Thoracic aorta endothelial cell (primary cell): ENCODE measurements around the gene IWS1. TPM values are rescaled to one million over a fixed set of nuclear protein-coding genes. Genes with fewer than 3 reads are reported as not detected.

Experiments
- small RNA-seq: library from RNA; depleted of rRNA; stranded (forward); fragments of <200 nt; gene quantifications from one replicate; pipeline ENCODE3, GENCODE V24; 2012
- total RNA-seq: library from RNA; depleted of rRNA; stranded (reverse); fragments of >200 nt; gene quantifications from 2 replicates; pipeline ENCODE4 v1.2.3, GENCODE V29; 2012

The IWS1 gene
- total RNA-seq = 55.4 and 62.4 TPM in 2 replicates

DNA sequence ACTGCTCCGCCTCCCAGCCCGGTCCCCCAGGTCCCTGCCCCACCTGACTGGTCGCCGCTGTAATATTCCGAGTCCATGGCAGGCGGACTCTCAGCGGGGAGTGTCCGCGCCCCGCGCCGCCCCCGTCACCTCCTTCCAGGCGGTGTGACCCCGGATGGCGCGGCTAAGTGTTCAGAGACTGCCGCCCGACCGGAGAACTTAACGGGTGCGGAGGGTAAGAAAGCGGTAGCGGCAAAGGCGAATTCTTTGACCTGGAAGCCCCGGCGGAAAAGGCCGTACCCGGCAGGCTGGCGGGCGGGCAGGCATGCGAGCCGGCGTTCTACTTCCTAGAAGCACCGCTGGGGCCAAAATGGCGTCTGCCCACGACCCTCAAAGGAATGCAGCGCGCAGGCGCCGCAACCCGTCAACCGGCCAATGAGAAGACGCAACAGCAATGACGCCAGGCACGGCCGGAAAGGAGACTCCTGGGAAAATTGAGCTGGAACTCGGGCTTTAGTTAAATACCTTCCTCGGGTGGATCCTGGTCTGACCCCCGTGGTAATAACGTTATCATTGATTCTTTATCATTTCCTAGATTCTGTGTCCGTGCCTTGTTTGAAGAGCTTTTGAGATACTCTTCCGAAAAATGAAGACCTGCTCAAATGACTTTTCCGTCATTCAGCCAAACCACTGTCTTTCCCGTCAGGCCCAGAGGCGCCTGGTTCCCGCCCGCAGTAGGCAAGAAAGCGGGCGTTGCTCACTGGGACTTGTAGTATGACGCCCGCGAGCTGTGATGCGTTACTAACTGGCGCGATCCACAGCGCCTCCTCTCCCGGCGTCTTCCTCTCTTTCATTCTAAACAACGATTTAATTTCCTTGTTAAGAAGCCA, at the start of gene IWS1:
Gene IWS1 (minus strand): TSS at position 358 of the 869 bp plus-strand sequence. CDS start 281 bp downstream, at position 77.

GRCh38 chr2:127535422-127535901, 9.2 kb upstream of the IWS1 start, which contains the start of gene MYO7B:
TSS of gene MYO7B (plus strand) at chr2:127535683. CDS start at chr2:127559723, 24,040 bp downstream.

Small RNA genes lying within 50 kb of the gene (small RNA-seq; reads per million reads assigned to genes)
- not detected for gene RNU4-48P

Other genes with a start within 250 kb of the IWS1 start
- 48.7 and 50.3 TPM in 2 replicates for gene ERCC3, start 232.3 kb downstream of the IWS1 start, total RNA-seq
- 18.0 and 27.4 TPM in 2 replicates for gene MAP3K2, start 138.5 kb downstream of the IWS1 start, total RNA-seq
- not detected in 2 replicates for gene PROC, start 108.1 kb downstream of the IWS1 start, total RNA-seq
- gene MYO7B, start 9.2 kb upstream of the IWS1 start, total RNA-seq = 0.14 TPM in 1 of 2 replicates, not detected in the other
- gene GPR17, start 119.7 kb upstream of the IWS1 start, total RNA-seq = not detected in 2 replicates
- gene LIMS2, start 149.0 kb upstream of the IWS1 start, total RNA-seq = 11.2 and 11.8 TPM in 2 replicates
- 3.2 and 4.9 TPM in 2 replicates for gene SFT2D3, start 175.0 kb upstream of the IWS1 start, total RNA-seq